Transverse colon (tissue), 4 donors: Measurements from ENCODE around the gene SERPIND1. TPM values are rescaled to one million over a fixed set of nuclear protein-coding genes. Genes with fewer than 3 reads are reported as not detected.
A peak's percentile ranks its signal among the peaks of the same experiment; 100 is the strongest.

ENCODE experiments used
- DNase-seq: peaks from one replicate; pipeline ENCODE4 v3.0.0-alpha.2; 2019
- H3K27ac ChIP-seq, 4 donors: fragments of 200-600 bp; sonication (generic); 2 replicates each; pipeline ENCODE4 v1.5.1; 2016 to 2018; ENCODE audit warnings: inconsistent platforms in 4 of 4
- H3K27me3 ChIP-seq: fragments of 200-600 bp; sonication (generic); 2 replicates; pipeline ENCODE4 v1.5.1; 2017; ENCODE audit warnings: inconsistent platforms
- H3K36me3 ChIP-seq, 4 donors: fragments of 200-600 bp; sonication (generic); 2 replicates each; pipeline ENCODE4 v1.5.1; 2017 to 2019; ENCODE audit warnings: inconsistent platforms in 4 of 4
- H3K4me1 ChIP-seq, 4 donors: fragments of 200-600 bp; sonication (generic); 2 replicates each; pipeline ENCODE4 v1.5.1; 2017 to 2020; ENCODE audit warnings: inconsistent platforms in 4 of 4
- H3K4me3 ChIP-seq, 4 donors: fragments of 200-600 bp; sonication (generic); 1 replicate in 1 of 4; 2 replicates in 3 of 4; pipeline versions ENCODE4 v1.5.1 to v1.6.1; 2017 to 2019; ENCODE audit warnings: inconsistent platforms in 4 of 4
- H3K9me3 ChIP-seq, 2 donors: fragments of 200-600 bp; sonication (generic); 2 replicates each; pipeline ENCODE4 v1.5.1; 2017 to 2019; ENCODE audit warnings: inconsistent platforms in 2 of 2
- CTCF ChIP-seq, 5 experiments: fragments of 200-600 bp in 3 of 5; fragments of 450-650 bp in 2 of 5; sonication (generic) in 3 of 5; IDR thresholded peaks; 1 replicate in 2 of 5; 2 replicates in 3 of 5; pipeline ENCODE4 v1.5.1; 2016 to 2017; ENCODE audit warnings: antibody characterized with exemption in 5 of 5, inconsistent platforms in 3 of 5, mild to moderate bottlenecking in 2 of 5, moderate library complexity in 1 of 5
- EP300 ChIP-seq: sonication (generic); formaldehyde crosslinking; IDR thresholded peaks from one replicate; pipeline ENCODE4 v1.6.1; 2017; ENCODE audit warnings: antibody characterized with exemption, low read depth
- POLR2A ChIP-seq: fragments of 450-650 bp; IDR thresholded peaks from one replicate; pipeline ENCODE4 v1.6.1; 2016; ENCODE audit warnings: antibody characterized with exemption, mild to moderate bottlenecking, moderate library complexity
- POLR2AphosphoS5 ChIP-seq, 3 donors: sonication (generic); formaldehyde crosslinking; IDR thresholded peaks; one replicate each; pipeline ENCODE4 v1.6.1; 2016; ENCODE audit warnings: antibody characterized with exemption in 3 of 3
- WGBS, 2 donors: methylation state at CpG; one replicate each; pipeline ENCODE4 v1.1.5; 2018; ENCODE audit warnings: low coverage in 1 of 2; 5-methylcytosine and 5-hydroxymethylcytosine counted together
- in situ Hi-C, 4 donors: fragments of 200-750 bp; cut with MboI; loops; one replicate each; pipeline versions ENCODE4 v1.15.0 to v1.15.1; 2017; ENCODE audit warnings: low sequenced_read_pairs in 3 of 4, low pct_ligation_motif_present in 1 of 4, low pct_unique_long_range_greater_than_20kb in 1 of 4
- intact Hi-C: fragments of 100-400 bp; cut with DNase I; formaldehyde crosslinking; loops from one replicate; pipeline ENCODE4 v1.15.1; 2023; ENCODE audit warnings: low total_unique reads
- total RNA-seq, 4 donors: library from RNA; depleted of rRNA; stranded (reverse); fragments of >200 nt; gene quantifications; one replicate each; pipeline ENCODE4 v1.1.0, GENCODE V29; 2016

Gene SERPIND1
- total RNA-seq, 4 donors from 2014 or later, result not detected

GRCh38 chr22:20802922-20803553, 29.1 kb downstream of the SERPIND1 start:
- Histone ChIP-seq H3K9me3 (no peaks in the 10 kb centered on the region), H3K27me3 (no peaks in the 10 kb centered on the region), H3K4me1 (no peaks in the 10 kb centered on the region), H3K36me3 (peaks cover 0 to 76% (median 34%) of the 10 kb centered on the region in 4 donors), H3K27ac (no peak overlapping the region), H3K4me3 (no peak overlapping the region)
- intact Hi-C loops, result no loop called here
- no peak for TF ChIP-seq CTCF (IDR thresholded peaks at IDR 0.05)
- TF ChIP-seq POLR2AphosphoS5 (IDR thresholded peaks at IDR 0.05), result no peak
- no peak for TF ChIP-seq EP300
- TF ChIP-seq POLR2A, result no peak
- DNase-seq, result no peak
- 92% methylated on average over 11 of the region's 11 CpGs; no CpG with 5 or more reads in 1 of the 2 donors for WGBS, 2 donors
- in situ Hi-C loops, result no loop called here

- Histone ChIP-seq H3K4me3 (no peak overlapping the region), H3K36me3 (peaks cover 0 to 74% (median 30%) of the 10 kb centered on the region in 4 donors), H3K27ac (no peak overlapping the region), H3K27me3 (no peaks in the 10 kb centered on the region), H3K9me3 (no peaks in the 10 kb centered on the region), H3K4me1 (no peaks in the 10 kb centered on the region)
- intact Hi-C loops, result no loop called here
- TF ChIP-seq CTCF (IDR thresholded peaks at IDR 0.05) (peak; percentile 27 to 56 (median 34)), POLR2AphosphoS5 (IDR thresholded peaks at IDR 0.05) (no peak)
- in situ Hi-C loops, result no loop called here
- 83% methylated on average over 11 of the region's 11 CpGs; no CpG with 5 or more reads in 1 of the 2 donors for WGBS, 2 donors
- peak; percentile 35 for DNase-seq
Observed at GRCh38 chr22:20803696-20804324, 29.9 kb downstream of the SERPIND1 start.

- no peak overlapping the region for H3K27ac ChIP-seq
- peaks cover 0 to 65% (median 26%) of the 10 kb centered on the region in 4 donors for H3K36me3 ChIP-seq
- H3K27me3 ChIP-seq, result no peaks in the 10 kb centered on the region
- DNase-seq, result no peak
- intact Hi-C loops, result no loop called here
- in situ Hi-C loops, result no loop called here
- H3K9me3 ChIP-seq, result no peaks in the 10 kb centered on the region
- TF ChIP-seq POLR2A (no peak), CTCF (IDR thresholded peaks at IDR 0.05) (no peak), POLR2AphosphoS5 (IDR thresholded peaks at IDR 0.05) (no peak), EP300 (no peak)
- 90% methylated on average over 6 of the region's 6 CpGs; no CpG with 5 or more reads in 1 of the 2 donors for WGBS, 2 donors
- no peak overlapping the region for H3K4me3 ChIP-seq
- no peaks in the 10 kb centered on the region for H3K4me1 ChIP-seq
Observed at GRCh38 chr22:20804650-20805049, 30.7 kb downstream of the SERPIND1 start.

- H3K4me1 ChIP-seq, result no peaks in the 10 kb centered on the region
- no peak for TF ChIP-seq POLR2AphosphoS5 (IDR thresholded peaks at IDR 0.05)
- no peak for TF ChIP-seq CTCF (IDR thresholded peaks at IDR 0.05)
- TF ChIP-seq POLR2A, result no peak
- TF ChIP-seq EP300, result no peak
- no peak for DNase-seq
- no peak overlapping the region for H3K4me3 ChIP-seq
- no peaks in the 10 kb centered on the region for H3K9me3 ChIP-seq
- WGBS, 2 donors, result 77 to 90% methylated on average over 2 to 3 of the region's 3 CpGs
- H3K36me3 ChIP-seq, result peaks cover 0 to 52% (median 21%) of the 10 kb centered on the region in 4 donors
- in situ Hi-C loops, result no loop called here
- H3K27ac ChIP-seq, result no peak overlapping the region
- no peaks in the 10 kb centered on the region for H3K27me3 ChIP-seq
- intact Hi-C loops, result no loop called here
Observed at GRCh38 chr22:20805972-20806471, 32.1 kb downstream of the SERPIND1 start.
